Coronary artery (tissue), 2 donors: ENCODE results near the gene TCEANC2.
"Not testable (repeated sequence)": the region's sequence is repeated elsewhere in the genome, so short reads cannot be mapped to it uniquely, and the experiment has no call there.

ENCODE experiments used
- DNase-seq: peaks from one replicate; pipeline ENCODE4 v3.0.0-alpha.2; 2017; ENCODE audit warnings: low spot score
- H3K27ac ChIP-seq, 2 donors: fragments of 200-600 bp; sonication (generic); one replicate each; pipeline ENCODE4 v1.5.1; 2016 to 2019
- H3K4me3 ChIP-seq: fragments of 200-600 bp; sonication (generic); 2 replicates; pipeline ENCODE4 v1.5.1; 2016; ENCODE audit warnings: mild to moderate bottlenecking, moderate library complexity
- TF ChIP-seq, protein P1 (sequence below): fragments of 200-600 bp; sonication (generic); IDR thresholded peaks from one replicate; pipeline ENCODE4 v1.5.1; 2019; ENCODE audit warnings: antibody characterized with exemption

The TCEANC2 gene

DNA sequence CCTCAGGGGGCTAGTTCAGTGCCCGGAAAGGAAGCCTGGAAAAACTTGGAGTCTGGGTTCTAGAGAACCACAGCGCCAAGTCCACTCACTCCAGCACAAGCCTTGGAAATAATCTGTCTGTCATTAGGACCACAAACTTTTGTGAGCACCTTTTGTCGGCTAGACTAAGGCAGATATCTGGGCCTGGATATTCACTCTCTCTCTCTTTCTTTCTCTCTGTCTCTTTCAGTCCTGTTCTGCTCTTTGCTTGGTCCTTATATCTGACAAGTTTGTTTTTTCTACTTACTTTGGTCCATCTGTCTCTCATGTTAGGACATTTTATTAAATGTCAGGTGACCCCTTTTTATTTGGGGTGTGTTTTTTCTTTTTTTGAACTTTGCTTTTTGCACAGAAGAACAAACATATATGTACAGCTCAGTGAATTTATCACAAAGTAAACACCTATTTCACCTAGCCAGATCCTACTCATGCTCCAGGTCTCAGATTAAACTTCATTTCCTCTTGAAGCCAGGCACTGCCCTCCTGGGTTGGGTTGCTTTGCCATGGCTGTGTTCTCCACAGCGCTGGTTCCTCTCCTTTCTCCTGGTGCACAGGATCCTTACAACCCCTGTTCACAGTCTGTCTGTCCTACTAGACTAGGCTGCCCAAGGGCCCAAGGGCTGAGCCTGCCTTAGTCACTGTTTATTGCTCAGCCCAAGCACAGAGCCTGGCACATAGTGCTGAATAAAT, 40.8 kb downstream of the TCEANC2 start:
- H3K4me3 ChIP-seq = no peak overlapping the region
- DNase-seq = no peak
- TF ChIP-seq, protein P1, sequence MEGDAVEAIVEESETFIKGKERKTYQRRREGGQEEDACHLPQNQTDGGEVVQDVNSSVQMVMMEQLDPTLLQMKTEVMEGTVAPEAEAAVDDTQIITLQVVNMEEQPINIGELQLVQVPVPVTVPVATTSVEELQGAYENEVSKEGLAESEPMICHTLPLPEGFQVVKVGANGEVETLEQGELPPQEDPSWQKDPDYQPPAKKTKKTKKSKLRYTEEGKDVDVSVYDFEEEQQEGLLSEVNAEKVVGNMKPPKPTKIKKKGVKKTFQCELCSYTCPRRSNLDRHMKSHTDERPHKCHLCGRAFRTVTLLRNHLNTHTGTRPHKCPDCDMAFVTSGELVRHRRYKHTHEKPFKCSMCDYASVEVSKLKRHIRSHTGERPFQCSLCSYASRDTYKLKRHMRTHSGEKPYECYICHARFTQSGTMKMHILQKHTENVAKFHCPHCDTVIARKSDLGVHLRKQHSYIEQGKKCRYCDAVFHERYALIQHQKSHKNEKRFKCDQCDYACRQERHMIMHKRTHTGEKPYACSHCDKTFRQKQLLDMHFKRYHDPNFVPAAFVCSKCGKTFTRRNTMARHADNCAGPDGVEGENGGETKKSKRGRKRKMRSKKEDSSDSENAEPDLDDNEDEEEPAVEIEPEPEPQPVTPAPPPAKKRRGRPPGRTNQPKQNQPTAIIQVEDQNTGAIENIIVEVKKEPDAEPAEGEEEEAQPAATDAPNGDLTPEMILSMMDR = no peak
- H3K27ac ChIP-seq = no peak overlapping the region

DNA sequence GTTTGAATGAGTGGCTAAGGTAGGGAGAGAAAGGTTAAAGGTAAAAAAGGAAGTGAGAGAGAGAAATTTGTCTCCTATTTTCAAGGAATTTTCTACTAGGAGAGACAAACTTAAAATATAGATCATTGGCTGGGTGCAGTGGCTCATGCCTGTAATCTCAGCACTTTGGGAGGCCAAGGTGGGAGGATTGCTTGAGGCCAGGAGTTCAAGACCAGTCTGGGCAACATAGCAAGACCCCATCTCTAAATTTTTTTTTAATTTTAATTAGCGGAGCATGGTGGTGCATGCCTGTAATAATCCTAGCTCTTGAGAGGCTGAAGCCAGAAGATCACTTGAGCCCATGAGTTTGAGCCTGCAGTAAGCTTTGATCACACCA, 41.3 kb downstream of the TCEANC2 start:
- not testable (repeated sequence) for H3K27ac ChIP-seq

DNA sequence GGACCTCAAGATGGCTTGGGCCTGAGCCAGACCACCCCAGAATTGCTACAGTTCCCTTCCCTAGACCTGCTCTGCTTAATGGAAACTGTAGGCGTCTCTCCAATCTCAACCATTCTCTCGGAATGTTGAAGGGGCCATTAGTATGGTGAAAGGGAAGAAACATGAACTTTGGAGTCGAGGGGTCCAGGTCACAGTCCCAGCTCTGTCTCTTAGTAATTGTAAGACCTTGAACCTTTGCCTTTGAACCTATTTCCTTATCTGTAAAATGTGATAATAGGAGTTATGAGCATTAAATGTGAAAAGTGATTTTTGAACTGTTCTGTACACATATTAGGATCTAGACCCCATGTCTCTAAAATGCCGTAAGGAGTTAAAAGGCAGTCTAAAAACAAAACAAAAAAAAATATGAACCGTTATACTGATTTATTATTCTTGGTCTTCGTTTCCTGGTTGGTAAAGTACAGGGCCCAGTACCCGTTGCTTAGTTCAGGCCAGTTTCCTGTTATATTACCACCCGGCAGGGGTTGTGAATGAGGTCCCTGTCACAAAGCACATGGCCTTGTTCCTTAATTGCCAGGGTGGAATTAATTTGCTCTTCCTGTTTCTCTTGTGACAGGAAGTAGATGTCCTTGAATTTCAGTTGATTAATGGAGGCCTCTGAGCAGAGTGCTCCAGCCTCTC, 42.3 kb downstream of the TCEANC2 start:
- Histone ChIP-seq H3K27ac (no peak overlapping the region), H3K4me3 (no peak overlapping the region)
- TF ChIP-seq, protein P1 = no peak
- no peak for DNase-seq

More for the DNA sequence above, 41.3 kb downstream of the TCEANC2 start:
- not testable (repeated sequence) for DNase-seq, H3K4me3 ChIP-seq

DNA sequence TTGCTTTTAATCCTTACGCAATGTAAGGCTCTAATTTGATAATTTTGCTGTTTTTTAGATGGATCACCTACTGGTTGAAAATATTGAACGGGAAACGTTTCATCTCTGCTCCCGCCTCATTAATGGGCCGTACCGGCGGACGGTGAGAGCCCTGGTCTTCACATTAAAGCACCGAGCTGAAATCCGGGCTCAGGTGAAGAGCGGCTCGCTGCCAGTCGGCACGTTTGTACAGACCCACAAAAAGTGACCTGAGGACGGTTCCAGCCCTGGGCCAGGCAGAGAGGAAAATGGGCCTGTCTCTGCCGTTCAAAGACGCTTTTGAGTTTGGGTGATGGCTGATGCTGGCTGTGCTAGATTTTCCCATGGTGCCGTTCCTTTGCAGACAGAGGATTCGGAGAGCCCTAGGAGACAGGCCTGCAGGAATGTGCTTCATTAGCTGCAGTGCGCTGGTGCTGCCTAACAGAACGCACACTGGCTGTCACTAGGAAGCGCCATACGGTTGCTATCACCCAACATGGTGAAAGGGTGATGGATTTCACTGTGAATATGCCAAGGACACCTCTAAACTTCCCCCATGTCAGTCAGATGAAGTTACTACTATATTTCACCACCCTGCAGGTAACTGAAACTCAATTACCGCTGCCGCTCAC, 42.9 kb downstream of the TCEANC2 start:
- TF ChIP-seq, protein P1 = no peak
- DNase-seq = no peak
- H3K27ac ChIP-seq = no peak overlapping the region
- no peak overlapping the region for H3K4me3 ChIP-seq

DNA sequence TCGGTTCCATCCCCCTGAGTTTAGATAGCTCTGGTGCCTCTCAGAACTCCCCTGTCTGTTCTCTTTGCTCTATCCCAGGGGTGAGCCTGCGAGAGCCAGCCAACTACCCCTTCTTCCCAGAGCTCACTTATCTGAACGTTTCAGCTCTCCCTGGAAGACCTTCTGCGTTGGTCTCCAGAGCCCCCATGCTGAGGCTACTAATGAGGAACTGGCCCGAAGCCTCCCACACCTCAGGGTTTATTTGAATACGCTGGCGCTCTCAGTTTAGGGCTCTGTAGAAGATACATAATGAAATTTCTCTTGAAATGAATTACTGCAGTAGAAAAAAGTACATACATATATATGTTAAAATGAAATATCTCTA, 43.5 kb downstream of the TCEANC2 start:
- DNase-seq = no peak
- Histone ChIP-seq H3K27ac (no peak overlapping the region), H3K4me3 (no peak overlapping the region)
- TF ChIP-seq, protein P1 = no peak

DNA sequence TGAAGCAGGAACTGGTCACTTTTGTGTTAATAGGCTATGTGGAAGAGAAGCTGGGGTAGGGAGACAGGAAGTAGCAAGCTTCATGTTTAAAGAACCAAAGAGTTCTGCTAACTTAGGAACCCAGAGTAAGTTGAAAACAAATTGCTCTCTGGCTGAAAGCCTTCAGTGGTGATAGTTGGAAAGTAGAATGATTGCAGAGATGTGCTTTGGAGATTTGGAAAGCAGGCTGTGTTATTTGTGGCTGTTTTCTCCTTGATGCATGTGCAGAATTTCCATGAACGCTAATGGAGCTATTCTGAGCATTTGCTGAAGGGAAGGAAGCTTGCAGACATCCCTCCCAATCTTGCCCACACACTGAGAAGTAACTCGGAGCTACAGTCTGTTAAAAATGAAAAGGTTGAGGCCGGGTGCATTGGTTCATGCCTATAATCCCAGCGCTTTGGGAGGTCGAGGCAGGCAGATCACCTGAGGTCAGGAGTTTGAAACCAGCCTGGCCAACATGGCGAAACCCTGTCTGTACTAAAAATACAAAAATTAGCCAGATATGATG, 45.7 kb downstream of the TCEANC2 start:
- no peak overlapping the region for H3K27ac ChIP-seq
- no peak overlapping the region for H3K4me3 ChIP-seq
- TF ChIP-seq, protein P1 = no peak
- DNase-seq = no peak

DNA sequence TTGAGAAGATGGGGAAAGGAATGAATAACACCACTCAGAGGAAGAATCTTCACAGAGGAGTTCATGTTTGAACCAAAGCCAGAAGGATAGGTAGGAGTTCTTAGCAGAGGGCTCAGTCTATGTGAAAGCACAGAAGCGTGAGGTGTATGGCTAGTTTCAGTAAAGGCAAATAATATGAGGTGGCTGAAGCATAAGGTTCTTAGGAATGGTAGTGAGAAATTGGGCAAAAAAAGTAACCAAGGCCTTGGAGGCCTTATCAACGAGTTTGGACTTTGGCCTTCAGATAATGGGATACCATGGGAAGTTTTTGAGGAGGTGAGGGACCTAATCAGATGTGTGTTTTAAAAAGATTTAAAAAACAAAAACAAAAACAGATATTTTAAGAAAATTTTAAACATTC, 47.1 kb downstream of the TCEANC2 start:
- H3K27ac ChIP-seq = no peak overlapping the region
- DNase-seq = no peak
- H3K4me3 ChIP-seq = no peak overlapping the region
- TF ChIP-seq, protein P1 = no peak
